HG03108 (cell line): Measurements from ENCODE around the gene TSPAN18.

ENCODE experiments used
- ATAC-seq: cut with Tn5 transposase; IDR thresholded peaks from one replicate; pipeline ENCODE4 v1.9.1; 2021; ENCODE audit warnings: moderate library complexity; ENCODE audit not compliant: unreplicated experiment

The TSPAN18 gene

DNA sequence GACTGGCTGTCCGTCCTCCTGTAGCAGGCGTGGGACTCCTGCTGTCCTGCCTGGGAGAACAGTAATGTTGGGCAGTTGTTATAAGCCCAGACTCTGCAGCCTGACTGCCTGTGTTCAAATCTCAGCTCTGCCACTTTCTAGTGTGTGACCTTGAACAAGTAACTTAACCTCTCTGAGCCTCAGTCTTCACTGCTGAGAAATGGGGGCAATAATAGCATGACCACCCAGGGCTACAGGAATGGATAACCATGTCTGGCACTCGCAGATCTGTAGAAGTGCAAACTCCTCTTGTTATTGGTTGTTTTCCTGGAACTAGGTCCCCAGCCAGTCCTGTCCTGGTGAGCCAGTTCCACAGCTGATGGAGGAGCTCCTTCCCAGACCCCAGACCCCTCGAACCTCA lies 154.2 kb downstream of the TSPAN18 start:
- no peak for ATAC-seq

DNA sequence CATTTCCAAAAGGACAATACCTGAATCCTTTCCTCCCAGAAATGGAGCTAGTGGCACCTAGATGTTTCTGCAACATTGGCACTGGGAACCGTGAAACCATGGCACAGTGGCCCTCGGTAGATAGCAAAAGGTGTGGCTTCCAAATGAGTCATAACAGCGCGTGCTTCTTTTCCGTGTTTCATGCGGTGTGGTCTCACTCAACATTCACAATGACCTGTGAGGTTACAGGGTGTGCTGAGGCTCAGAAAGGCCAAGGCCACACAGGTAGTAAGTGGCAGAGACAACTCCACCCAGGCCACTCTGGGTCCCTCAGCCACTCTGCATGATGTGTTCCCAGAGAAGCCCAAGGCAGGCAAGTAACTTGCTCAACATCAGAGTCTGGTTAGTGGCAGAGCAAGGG lies 156.5 kb downstream of the TSPAN18 start:
- ATAC-seq, result no peak

DNA sequence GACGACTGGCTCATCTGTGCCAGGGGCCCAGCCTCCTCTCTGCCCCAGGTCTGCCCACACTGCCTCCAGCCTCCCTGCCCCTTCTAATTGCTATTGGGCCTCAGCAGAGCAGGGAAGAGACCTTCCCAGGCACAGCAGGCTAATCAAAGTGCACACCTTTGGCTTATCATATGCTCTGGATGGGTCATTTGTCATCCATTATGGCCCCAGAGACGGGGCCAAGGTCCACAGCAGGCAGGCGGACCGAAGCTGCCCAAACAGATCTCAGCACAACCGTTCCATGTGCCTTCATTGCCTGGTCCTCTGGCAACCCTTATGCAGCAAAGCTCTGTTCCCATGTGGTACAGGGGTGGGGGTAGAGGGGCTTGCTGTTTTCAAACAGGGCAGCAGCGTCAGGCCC lies 157.3 kb downstream of the TSPAN18 start:
- no peak for ATAC-seq

DNA sequence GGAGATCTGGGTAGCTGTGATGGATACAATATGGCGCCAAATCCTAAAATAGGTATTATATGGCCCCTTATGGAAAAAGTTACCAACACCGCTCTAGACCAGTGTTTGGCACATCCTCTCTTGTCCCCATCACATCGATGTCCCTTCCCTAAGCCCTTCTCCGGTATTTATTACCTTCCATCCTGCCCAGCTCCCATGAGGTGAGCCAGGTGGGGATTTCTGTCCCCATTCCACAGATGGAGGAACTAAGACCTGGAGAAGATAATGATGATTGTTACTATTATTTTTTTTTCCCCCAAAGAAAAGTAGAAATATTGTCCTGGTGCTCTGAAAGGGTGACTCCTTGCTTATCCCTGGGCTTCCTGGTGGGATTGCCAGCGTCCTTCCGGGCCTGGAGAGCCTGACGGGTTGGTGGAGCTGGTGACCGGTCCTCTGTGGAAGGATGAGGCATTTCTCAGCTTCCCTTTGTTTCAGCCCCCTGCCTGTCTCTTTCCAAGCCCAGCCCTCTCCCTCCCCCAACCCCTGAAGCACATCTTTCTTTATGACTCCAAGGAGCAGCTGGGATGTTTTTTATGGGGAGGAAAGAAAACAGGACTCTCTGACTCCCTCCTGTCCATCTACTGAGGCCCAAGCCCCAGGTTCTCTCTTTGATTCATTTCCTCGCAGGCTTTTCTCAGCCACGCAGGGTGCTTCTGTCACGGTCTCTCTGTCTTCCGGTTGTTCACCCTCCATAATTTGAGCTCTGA lies 158.5 kb downstream of the TSPAN18 start:
- ATAC-seq, result no peak

DNA sequence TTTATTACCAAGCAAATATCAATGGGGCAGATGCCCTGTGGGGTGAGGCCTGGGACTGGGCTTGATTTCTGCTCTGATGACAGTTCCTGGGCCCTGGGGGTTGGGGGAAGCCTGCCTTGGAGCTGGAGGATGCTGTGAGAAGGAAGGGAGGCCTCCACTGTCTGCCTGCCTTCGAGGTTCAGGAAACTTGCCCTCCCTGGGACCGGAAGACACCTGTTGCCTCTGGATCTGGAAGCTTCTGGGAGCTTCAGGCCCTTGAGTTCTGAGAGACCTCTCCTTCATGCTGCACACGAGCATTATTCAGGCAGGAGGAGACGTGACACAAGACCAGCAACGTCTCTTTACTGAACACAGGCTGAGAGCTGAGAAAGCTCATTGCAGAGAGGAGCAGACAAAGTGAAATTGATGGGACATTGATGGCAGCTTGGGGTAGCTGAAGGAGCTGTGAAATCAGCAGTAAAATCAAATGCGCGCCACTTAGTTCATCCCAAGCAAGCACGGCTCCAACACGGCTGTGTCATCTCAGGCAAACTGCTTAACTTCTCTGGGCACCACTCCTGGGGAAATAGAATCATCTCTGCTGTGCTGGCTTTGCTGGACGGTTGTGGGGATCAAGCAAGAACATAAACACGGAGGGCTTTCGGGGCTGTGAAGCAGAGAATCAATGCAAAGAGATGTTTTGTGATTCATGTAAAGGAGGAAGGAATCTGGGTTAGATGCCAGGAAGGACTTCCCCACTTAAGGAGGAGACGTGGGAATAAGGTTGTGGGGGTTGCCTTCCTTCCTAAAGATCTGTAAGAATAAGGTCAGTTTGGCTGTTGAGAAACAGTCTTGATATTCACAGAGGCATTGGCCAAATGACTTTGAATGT lies 159.4 kb downstream of the TSPAN18 start:
- ATAC-seq, result no peak

DNA sequence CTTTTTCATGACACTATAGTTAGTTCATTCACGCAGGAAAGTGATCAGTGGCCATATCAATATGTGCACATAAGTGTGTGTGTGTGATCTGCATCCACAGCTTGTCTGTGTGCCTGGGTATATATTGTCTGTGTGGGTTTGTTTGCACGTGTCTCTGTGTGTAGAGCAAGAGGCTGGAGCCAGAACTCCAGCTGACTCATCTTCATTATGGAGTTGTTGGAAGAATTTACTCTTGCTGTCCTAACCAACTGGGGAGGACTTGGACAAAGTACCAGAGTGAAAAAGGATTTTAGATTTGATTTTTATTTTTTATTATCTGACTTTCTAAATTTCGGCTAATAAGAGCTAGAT lies 160.0 kb downstream of the TSPAN18 start:
- no peak for ATAC-seq

DNA sequence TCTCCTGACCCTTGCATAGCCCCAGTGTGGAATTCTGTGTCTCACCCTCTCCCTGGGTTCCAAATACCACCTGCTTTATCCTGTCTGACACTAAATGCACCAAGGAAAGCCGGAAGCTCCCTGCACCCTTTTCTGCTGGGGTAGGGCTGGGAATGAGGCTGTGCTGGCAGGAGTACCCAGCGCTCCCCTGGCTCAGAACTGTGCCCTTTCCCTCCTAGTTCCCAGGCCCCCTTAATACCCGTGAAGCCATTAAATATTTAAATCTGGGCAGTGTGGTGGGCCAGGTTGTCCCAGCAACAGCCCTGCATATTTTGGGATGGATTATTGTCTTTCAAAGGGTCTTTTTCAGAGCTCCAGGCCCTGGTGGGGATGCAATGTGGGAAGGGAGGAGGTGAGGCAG lies 160.9 kb downstream of the TSPAN18 start:
- ATAC-seq, result no peak

DNA sequence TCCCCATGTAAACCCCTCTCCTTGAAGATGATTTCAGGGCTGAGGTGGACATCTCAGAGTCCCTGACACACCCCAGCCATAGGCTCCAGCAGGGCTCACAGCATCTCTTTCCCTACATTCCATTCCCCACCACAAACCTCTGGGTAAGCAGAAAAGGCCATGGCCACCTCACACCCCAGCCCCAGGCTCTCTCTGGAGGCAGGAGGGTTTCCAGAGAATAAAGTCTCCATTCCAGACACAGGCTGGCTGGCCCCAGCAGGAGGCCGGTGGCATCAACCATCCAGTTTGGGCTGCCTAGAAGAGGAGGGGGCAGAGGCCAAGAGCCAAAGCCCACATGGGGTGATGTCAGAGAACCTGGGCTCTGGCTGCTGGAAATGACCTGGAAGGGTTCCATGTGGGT lies 162.5 kb downstream of the TSPAN18 start:
- no peak for ATAC-seq

DNA sequence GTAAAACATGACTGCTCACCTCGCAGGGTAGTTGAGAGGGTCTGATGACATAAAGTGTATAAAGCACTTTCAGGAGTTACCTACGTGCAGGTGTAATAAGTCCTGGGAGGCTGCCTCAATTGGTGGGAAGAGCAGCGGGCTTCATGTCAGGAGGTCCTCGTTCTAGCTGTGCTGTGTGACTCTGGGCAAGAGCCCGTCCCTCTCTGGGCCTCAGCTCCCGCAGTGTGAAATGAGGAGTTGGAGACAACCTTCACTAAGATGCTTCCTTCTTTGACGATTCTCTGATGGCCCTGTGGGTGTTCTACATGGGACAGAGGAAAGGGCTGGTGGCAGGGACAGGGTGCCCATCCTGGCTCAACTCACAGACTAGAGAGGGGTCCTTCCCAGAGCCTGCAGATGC lies 166.1 kb downstream of the TSPAN18 start:
- no peak for ATAC-seq

DNA sequence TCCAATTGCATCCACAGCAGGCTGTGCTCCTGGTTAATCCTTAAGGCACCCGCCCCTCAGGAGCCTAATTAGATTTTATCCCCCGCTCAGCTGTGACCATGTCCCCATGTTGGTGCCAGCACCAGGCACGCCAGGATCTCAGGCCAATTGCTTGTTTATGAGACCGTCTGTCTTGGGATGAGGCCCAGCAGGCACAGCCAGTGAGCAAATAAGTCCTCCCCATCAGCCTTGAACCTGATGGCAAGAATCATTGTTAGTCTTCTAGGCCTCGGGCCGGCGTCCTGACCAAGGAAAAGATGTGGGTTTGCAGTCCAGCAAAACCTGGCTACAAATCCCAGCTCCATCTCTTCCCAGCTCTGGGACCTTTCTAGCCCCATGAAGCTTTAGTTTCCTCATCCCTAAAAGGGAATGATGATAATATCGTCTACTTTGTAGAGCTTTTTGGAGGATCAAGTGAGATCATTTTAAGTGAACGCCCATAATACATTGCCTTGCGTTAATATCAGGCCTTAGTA lies 166.6 kb downstream of the TSPAN18 start:
- ATAC-seq, result no peak

DNA sequence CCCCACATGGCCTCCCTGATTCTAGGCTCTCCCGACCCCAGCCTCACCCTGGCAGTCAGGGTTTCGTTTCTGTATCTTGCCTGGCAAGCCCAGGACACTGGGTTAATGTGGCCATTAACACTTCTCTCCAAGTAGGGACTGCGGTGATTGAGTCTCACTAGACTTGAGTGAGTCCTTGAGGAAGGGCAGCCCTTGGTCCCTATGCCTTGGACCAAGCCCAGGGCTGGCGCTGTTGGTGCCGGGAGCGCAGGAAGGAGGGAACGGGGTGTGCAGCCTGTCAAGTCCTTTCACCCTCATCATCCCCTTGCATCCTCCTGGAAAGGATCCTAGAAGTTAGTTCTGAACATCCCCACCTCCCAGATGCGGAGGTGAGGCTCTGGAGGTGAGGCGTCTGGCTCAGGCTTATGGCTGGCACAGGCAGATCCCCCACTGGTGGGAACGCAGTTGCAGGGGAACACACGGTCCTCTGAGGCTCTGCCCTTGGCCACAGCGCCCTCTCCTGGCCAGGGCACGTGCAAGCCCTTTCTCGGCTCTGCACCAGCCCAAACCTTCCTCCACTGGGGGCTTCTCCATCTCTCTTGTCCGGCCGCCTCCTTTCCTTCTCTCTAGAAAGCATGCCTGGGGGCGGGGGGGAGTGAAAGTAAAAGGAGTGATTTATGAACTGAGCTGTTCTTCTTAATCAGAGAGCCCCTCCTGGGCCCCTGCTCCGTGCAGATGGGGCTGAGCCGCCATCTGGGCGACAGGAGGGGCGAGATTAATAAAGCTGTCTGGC lies 167.3 kb downstream of the TSPAN18 start:
- ATAC-seq, result no peak

DNA sequence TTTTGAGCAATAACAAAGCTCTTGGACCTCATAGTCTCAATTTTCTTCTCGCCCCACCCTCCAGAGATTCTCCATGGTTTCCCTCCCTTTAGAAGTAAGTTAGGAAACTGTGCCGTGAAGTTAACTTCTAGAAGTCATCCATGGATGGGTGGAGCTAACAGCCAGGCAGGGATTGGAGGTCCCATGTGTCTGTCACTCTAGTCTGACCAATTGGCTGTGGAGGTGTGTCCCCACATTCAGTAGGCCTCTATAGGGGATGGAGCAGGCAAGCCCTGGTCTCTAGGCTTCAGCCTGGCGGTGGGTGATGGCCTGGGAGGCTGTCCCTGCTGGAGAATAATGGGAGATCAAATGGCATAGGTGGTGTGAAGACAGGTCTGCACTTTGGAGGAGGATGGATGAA lies 173.2 kb downstream of the TSPAN18 start:
- no peak for ATAC-seq

DNA sequence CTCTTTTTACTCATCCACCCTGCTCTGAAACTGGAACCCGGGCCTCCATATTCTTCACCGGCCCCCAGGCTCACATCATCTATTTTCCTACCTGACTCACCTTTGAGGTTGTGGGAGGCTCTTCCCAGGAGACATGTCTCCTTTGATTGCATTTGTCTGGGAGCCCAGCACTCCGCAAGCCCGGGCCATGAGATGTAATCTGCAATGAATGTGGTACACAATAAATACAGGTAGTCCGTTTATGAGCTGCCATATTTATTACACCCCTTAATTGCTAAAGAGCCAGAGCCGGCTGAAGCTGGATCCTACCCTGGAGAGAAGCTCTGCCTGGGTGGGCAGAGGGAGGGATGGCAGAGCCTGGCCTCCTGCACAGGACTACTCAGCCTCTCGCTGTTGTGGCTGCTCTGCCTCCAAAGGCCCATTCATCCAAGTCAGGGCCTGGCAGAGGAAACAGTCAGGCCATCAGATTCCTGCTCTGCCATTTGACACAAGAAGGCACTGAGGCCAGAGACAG lies 174.4 kb downstream of the TSPAN18 start:
- no peak for ATAC-seq

DNA sequence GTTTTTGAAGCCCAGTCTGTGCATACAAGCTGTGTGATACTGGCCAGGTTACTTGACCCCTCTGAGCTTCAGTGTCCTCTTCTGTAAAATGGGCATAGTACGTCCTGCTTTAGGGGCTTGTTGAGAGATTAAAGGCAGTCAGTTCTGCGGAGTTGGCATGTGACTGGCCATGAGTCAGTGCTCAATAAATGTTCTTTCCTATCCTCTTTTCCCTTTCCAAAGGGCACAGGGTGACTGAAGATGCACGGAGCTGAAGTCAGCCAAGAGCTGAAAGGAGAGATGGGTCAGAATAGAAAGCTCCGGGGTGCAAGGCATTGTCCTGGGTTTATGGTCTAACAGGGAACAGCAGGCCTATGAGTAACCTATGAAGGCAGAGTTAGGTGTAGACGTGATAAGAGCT lies 175.0 kb downstream of the TSPAN18 start:
- no peak for ATAC-seq

DNA sequence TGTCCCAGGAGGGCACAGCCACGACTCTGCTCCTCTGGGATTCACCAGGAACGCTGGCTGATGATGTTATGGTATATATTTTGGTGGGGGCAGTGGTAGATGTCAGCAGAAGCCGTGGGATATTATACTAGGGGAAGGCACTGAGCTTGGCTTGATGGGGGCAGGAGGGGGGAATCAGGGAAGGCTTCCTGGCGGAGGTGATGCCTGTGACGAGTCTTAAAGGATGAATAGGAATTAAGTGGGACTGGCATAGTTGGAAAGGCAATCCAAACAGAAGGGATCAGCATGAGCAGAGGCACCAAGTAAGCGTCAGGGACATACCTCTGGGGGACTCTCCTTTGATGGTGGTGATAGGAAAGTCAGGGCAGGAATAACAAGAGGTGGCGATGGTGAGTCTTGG lies 176.3 kb downstream of the TSPAN18 start:
- no peak for ATAC-seq

DNA sequence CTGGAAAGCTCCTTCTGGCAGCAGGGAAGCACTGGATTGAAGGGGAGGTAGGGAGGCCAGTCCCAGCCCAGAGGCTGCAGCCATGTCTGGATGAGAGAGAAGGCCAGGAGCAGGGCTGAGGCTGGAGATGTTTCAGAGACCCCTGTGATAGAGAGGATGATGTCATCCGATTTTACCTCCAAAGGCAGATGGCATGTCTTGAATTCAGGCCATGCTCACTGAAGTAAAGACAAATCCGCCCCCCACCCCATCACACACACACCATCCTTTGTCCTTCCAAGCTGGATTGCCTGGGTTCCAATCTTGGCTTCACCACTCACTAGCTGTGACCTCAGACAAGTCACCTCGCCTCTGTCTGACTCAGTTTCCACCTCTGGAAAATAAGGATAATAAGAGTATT lies 176.8 kb downstream of the TSPAN18 start:
- no peak for ATAC-seq

DNA sequence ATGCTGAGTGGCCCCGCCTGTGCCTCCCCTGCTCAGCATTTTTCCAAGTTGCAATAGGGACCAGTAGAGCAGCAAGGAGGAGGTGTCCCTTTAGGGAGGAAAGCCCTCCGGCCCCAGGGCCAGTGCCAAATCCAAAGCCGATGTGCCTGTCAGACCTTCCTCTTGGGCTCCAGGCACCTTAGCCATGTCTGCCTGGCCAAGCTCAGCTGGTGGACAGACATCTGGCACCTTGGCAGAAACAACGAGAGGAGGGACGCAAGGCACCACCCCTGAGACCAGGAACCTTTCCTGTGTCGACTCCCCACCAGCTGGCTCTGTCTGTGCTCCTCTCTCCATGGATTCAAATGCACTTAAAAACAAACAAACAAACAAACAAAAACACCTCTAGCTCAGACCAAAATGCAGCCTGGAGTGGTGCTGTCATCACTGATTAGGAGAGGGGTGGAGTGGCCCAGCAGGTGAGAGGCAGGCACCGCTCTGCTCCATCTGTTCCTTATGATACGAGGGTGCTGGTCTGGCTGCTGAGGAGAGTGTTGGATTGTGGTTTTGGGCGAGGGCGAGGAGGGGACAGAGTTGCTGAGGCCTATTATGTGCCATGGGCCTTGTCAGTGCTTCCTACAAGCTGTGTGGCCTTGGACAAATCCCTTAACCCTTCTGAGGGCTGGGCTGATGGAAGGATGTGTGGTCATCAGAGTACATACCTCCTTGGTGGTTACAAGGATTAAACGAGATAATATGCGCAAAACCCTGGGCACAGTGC lies 177.7 kb downstream of the TSPAN18 start:
- no peak for ATAC-seq

DNA sequence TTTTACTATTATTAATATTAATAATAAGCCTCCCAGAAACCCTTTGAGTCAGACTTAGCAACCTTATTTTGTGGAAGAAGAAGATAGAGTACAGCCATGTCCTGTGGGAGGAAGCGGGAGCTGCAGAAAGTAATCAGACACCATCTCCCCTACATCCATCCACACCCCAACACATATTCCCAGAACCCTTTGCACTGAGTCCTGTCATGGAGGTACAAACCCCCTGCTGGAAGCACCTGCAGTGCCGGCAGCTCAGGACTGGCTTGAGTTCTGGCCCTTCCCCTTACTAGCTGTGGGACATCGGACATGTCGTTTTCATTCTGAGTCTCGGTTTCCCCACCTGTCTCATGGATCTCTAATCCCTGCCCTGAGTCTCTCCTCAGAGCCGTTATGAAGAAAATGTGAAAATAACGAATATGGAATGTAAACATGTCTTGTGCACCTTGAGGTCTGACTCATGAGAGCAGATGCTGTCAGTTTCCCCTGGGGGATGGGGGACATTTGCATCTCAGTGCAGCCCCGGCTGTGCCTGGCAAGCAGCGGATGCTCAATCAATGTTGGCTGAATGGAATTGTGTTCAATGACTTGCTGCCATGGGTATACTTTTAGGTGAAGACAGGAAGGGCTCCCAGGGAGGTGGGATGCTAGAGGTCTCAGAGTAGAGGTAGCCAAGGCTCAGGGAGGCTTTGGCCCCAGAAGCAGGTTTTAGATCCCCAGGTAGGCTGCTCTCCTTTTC lies 178.5 kb downstream of the TSPAN18 start:
- no peak for ATAC-seq

DNA sequence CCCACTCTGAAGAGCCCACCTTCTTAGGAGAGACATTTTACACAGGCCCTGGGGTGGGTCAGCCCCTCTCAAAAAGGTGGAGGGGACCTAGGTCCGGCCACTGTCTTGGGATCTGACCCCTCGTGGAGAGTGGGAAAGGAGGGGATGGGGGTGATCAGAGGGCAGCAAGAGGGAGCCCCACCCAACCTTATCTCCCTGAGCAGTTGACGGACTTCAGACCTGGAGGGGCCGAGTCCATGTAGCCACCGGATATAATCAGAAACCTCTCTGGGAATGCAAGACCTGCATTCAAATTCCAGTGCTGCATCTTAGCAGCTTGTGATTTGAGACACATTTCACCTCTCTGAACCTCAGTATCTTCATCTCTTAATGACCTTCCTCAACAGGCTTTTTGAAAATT lies 179.9 kb downstream of the TSPAN18 start:
- ATAC-seq, result no peak

DNA sequence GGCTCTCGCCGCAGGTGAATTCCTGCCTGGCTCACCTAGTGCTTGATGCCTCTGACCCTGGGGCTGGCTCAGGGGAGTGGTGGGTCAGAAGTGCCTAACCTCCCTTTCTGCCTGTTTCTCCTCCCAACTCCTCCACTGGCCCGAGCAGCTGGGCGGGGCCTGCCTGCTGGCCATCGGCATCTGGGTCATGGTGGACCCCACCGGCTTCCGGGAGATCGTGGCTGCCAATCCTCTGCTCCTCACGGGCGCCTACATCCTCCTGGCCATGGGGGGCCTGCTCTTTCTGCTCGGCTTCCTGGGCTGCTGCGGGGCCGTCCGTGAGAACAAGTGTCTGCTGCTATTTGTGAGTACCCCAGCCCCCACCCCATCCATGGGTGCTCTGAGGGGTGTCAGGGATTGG lies 182.8 kb downstream of the TSPAN18 start:
- no peak for ATAC-seq
